GM18517 (cell line): ENCODE measurements around the gene PARD3.

Experiments used
- ATAC-seq: cut with Tn5 transposase; IDR thresholded peaks from one replicate; pipeline ENCODE4 v1.9.1; 2021; ENCODE audit warnings: mild to moderate bottlenecking, moderate library complexity; ENCODE audit not compliant: unreplicated experiment

Gene PARD3

DNA sequence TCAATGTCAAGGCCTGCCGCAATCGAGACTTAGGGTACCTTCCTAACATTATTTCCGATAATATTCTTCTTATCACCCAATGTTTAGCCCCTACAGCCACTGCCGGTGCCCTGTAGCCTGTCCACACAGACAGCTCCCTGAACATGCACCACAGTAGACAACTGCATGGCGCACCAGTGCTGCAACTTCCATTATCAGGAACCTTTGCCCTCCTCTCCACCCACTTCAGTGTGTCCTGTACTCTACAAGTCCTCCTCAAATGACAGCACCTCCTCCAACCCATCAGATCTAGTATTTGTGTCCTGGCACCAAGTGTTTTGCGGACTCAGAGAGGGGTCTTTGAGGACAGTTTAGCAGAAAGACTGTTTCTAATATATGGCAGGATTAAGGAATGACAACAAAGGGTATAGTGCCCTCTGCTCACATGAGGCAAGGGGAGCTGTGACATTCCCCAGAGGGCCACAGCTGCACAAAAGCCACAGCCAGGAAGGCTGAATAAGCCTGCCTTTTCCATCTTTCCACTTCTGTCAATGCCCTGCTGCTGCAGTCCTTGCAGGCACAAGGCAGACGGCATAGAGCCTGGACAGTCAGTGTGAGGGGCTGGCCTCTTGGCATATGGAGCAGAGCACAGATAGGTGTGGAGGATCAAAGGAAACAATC is 335.4 kb downstream of the PARD3 start:
- no peak for ATAC-seq

DNA sequence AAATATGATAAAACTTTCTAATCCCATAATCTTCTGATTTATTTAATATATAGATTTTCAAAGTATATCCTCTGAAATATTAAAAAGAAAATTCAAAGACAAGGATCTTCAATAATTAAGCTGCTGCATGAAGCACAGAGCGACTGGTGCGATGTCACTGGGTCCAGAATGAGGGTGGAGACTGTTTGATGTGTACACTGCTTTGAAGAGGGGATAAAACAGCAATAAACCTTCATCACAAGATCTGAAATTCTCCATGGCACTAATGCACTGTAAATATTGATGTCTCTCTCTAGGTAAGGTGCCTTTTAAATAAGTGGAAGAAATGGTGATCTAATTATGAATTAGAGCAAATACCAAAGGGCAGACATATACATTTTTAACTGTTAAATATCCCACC is 337.8 kb downstream of the PARD3 start:
- ATAC-seq: no peak

DNA sequence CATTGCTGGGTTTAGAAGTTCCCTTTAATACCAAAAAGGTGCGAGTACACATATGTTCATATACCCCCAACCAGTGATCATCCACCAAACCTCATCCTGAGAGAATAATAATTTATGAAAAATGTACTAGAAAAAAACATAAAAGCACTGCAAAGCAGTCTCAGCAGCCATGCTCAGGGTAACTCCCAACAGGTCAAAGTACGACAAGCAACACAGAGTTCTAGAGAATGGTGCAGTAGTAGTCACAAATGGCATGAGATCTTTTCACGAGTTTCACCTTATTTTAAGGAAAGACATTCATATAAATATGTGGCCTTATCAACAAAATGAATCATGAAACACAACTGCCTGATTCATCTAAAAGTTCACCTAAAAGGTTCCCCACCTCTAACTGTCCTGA is 338.5 kb downstream of the PARD3 start:
- no peak for ATAC-seq

DNA sequence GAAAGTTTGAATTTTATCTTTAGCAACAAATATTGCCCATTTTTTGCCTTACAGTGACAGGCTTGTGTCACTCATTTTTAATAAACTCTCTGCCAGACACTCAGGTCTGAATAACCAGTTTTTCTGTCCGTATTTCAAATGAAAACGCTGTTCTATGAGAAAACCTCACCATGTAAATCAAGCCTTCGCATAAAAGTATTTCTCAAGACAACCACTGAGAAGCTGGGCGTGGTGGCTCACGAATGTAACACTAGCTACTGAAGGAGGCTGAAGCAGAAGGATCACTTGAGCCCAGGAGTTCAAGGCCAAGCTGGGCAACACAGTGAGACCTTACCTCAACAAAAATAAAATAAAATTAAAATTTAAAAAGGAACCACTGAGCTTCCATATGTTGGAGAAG is 339.3 kb downstream of the PARD3 start:
- no peak for ATAC-seq

DNA sequence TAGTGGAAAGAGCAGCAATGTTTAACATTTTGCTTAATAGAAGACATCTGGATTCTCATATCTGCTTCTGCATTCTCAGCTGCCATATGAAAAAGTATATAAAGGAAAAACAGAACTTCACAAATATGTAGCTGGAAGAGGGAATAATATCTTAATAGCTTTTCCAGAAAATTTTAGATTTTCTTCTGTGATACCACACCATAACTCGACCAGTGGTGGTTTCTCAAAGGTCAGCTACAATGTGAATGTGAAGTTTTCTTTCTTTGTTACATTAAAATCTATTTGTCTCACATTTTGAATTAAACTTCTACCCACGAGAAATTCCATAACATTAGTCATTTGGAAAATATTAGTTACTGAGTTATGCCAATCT is 339.8 kb downstream of the PARD3 start:
- no peak for ATAC-seq

DNA sequence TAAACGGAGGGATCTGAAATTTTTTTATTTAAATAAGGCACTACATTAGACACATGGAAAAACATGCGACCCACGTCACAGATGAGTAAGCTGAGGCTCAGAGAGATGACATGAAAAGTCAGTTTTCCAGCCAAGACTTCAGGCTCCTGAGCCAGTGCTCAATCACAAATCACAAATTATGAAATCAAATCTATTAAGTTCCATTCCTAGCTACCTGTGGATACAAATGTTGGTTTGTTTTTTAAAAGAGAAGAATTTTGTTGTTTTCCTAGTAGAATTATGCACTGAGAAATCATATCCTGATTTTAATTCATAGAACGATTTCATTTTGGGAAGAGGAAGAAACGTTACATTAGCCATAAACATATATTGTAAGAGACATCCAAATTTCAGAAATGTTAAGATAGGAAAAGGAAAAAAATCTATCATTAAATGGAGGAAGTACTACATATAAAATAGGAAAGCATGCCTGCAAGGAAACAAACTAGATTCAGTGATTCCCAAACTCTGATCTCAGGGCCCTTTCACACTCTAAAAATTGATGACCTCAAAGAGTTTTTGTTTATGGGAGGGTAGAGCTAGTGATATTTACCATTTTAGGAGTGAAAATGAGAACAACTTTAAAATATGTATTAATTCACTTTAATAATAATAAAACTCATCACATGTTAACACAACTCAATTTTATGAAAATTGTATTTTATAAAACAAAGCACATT is 340.4 kb downstream of the PARD3 start:
- ATAC-seq: no peak

DNA sequence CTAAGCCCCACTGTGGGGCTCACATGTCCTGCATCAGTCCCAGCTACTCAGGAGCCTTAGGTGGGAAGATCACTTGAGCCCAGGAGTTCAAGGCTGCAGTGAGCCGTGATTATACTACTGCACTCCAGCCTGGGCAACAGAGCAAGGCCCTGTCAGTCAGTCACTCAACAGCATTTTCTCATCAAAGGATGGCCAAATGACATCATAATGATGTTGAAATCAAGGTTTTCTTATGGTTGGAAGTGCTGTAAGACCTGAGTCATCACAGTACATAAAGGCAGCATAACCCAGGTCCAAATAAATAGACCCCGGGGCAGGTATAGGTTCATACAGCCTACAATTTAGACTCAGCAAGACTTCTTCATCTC is 341.1 kb downstream of the PARD3 start:
- ATAC-seq: no peak

DNA sequence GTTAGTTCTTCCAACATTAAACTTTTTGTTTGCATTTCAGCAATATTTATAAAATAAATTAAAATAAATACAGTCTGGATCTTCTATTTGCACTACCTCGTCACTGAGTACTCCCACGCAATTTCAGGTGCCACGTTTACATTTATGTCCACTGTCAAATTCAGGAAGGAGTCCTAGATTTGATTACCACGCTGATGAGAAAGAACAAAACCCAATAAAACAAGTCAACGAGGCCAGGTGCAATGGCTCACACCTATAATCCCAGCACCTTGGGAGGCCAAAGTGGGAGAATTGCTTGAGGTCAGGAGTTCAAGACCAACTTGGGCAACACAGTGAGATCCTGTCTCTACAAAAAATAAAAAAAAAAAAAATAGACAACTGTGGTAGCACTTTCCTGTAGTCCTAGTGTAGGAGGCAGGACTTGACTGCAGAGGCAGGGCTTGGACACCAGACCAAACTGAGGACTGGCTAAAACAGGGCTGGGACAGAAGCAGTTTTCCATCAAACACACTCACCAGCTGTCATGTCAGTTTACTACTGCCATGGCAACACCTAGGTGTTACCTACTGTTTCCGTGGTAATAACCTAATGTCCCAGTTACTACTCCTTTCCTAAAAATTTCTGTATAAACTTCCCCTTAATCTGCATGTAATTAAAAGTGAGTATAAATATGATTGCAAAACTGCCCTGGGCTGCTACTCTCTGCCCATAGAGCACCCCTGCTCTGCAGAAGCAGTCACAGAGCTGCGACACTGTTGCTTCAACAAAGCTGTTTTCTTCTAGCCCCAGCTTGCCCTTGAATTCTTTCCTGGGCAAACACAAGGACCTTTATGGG is 341.7 kb downstream of the PARD3 start:
- ATAC-seq: no peak

DNA sequence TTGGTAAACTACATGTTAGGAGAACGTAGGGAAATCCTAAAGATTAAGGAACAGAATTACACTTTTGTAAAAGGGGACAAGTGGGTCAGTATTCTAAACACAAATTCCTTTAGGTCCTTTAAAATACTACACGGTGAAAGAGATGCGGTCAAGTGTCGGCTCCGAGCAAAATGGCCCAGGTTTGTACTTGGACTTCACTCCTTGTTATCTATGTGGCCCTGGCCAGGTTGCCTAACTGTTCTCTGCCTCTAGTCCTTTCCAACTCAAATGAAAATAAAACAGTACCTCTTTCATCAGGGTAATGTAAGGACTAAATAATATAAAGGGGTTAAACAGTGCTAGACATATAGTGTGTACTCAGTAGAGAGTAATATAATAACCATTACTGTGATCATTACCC is 344.8 kb downstream of the PARD3 start:
- ATAC-seq: no peak

DNA sequence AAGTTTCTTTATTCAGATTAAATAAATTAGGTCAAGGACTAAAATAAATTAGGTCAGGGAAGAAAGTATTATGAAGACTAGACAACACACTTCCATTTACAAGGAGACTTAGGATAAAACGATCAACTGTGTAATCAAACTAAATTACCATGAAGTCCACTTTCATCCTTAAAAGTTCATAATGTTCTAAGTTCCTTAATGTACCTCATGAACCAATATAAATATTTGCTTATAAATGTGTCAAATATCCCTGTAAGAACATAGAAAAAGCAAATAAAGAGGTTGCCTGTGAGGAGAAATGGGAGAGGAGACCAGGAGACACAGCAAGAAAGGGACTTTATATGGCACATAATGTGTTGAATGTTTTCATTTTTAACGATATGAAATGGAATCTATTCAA is 345.6 kb downstream of the PARD3 start:
- ATAC-seq: no peak

DNA sequence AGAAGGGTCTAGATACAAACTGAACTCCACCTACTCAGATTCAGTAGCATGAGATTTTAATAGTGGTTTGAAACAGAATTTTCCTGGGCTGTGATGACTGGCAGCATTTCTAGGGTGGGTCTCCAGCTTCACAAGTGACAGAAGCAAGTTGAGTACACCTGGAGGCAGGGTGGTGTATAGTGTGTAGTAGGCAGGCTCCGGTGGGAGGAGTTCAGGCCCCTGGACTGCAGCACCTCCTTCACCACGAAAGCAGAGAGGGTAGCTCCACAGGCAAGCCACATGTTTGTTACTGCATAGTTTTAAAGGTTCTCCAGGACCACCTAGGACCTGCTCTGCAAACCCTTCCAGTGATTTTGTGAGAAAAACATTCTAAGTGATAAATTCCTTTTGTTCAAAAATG is 347.2 kb downstream of the PARD3 start:
- no peak for ATAC-seq

DNA sequence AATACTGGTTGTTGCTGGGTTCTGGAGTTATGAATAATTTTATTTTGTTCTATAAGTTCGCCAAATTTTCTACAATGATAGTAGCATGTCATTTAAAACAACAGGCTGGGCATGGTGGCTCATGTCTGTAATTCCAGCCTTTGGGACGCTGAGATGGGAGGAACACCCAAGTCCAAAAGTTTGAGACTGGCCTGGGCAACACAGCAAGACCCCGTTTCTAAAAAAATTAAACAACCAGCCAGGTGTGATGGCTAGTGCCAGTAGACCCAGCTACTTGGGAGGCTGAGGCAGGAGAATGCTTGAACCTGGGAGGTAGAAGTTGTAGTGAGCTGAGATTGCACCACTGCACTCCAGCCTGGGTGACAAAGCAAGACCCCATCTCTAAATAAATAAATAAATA is 347.7 kb downstream of the PARD3 start:
- no peak for ATAC-seq

DNA sequence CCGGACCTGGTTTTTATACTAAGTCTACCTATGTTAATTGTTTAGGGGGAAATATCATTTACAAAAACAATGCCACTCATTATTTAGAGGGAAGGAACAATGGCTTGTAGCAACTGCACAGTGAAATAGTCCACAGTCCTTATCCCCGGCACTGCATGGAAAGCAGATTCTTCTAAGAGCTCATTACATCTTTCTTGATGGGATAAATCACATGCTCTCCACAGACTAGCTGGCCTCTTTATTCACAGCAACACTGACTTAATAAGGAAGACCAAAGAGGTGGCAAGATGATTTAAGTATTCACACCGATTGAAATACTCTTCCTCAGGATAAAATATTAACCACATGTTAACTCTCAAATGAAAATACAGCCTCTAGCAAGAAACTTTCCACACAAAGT is 349.4 kb downstream of the PARD3 start:
- no peak for ATAC-seq

DNA sequence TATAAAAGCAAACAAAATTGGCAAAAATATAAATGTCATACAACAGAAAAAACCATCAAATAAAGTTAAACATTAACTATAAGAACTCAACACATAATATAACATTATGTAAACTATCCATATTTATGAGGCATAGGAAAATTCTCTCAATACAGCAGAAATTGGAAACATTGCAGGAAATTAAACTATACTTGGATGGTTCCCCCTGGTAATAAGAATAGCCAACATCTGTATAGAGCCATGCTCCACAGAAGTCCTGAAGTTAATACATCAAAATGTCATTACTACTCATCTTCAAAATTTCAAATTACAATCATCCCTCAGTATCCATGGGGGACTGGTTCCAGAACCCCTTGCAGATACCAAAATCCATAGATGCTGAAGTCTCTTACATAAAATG is 350.5 kb downstream of the PARD3 start:
- no peak for ATAC-seq

DNA sequence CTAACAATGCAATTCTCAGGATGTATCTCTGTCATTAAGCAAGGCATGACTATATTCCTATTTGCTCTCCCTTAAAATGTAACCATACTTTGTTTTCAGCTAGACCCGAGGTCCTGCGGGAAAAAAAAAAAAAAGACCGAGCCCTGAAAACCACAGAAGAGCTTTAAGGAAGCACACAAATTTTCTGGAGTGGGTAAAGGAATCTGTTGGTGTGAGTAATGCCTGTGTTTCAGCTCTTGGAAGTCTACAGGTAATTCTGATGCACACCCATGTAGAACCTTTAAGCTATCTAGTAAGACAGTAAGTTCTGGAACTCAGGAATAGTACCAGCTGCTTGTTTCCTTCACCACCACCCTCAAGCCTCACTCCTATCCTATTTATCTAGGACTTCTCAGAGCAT is 351.1 kb downstream of the PARD3 start:
- no peak for ATAC-seq

DNA sequence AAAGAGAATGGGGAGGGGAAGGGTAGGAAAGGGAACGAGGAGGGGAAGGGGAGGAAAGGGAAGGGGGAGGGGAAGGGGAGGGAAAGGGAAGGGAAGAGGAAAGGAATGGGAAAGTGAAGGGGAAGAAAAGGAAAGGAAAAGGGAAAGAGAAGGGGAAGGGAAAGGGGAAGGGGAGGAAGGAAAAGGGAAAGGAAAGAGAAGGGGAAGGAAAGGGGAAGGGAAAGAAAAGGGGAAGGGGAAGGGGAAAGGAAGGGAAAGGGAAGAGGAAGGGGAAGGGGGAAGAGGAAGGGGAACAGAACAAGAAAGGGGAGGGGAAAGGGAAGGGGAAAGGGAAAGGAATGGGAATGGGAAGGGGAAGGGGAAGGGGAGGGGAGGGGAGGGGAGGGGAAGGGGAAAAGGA is 352.1 kb downstream of the PARD3 start:
- no peak for ATAC-seq

DNA sequence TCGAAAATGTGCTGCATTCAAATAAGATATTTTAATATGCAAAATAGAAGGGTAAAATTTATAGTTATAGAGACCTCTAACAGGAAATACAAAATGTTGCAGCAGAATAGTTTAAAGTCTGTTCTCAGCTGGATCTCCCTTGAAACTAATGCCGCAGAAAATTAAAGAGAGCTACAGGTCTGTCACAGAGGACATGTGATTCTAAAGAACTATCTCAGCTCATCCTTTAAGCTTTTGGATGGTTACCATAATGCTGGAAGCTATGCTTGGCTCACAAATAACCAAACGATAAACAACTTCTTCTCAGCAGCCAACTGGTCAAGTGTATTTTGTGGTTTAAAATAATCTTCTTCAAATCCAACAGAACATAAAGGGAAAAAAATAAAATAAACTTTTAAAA is 353.0 kb downstream of the PARD3 start:
- no peak for ATAC-seq

DNA sequence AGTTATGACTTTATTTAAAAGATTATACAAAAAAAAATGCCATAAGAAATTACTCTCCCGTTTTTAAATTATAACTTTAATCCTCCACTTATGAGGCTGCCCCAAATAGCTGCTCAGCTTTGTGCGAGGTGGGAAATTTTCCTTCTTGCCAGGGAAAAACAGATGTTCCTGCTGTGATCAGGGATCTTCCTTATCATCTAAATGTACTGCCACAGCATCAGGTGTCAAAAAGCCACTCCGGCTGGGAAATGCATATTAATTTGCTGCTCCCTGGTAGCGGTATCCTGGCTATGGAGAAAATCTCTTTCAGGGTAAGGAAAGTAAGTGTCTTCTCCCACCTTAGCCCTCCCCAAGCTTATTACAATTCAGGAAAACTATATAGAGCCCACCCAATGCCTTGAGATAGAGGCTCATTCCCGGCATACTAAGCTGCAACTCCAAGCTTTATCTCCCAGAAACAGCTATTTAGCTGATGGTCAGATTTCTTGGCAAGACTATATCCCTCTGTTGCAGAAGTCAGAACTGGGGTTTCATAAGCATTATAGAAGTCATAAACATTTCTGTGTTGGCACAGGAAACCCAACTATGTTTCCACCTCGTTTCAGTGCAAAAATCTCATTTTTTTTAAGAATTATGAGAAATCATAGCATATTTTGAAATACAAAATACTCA is 360.4 kb downstream of the PARD3 start:
- no peak for ATAC-seq

DNA sequence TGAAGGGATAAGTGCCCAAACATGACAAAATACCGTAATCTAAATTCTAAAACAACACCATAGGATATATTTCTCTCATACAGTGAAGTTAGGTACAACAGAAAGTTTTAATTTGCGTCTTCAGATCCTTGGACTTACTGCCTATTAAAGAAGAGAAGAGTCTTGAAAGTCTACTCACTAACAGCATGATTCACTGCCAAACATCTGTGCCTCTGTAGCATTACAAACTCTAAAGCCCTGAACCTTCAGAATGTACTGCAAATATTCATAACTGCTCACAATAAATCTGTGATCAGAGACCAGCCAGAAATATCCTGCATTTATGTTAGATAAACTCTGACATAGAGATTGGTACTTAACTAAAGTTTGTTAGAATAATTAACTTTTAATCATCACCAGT is 365.3 kb downstream of the PARD3 start:
- no peak for ATAC-seq

DNA sequence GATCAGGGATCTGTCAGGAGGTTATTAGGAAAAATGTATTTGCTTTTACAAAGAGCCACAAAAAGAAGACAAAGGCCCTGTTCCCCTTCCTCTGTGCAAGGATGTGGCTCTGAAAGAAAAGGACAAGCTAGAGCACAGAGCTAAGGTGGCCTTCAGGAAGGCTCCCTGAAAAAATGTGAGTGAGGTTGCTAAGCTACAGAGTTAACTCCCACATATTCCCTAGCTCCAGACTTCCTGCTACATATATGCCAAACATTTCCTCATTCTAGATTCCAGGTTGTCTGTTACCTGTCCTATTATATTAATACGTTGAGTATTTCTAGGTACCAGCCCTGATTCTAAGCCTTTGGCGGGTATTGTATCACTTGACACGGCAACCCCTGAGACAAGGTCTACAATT is 369.0 kb downstream of the PARD3 start:
- ATAC-seq: no peak
